Endothelial cell (in vitro differentiated cells): ENCODE results near the gene SLC20A1. TPM values are rescaled to one million over a fixed set of nuclear protein-coding genes. Genes with fewer than 3 reads are reported as not detected.

Experiments used
- DNase-seq: peaks from one replicate; pipeline ENCODE4 v3.0.0; 2021; ENCODE audit warnings: low spot score
- H3K27ac Mint-ChIP-seq: one replicate; pipeline ENCODE4 v1.8.0; 2021; ENCODE audit warnings: mixed read lengths, inconsistent platforms; ENCODE audit not compliant: unreplicated experiment
- H3K27me3 Mint-ChIP-seq: one replicate; pipeline ENCODE4 v1.8.0; 2021; ENCODE audit warnings: mild to moderate bottlenecking, moderate library complexity, mixed read lengths, inconsistent platforms; ENCODE audit not compliant: unreplicated experiment
- H3K36me3 Mint-ChIP-seq: one replicate; pipeline ENCODE4 v1.8.0; 2021; ENCODE audit warnings: mild to moderate bottlenecking, low read depth, mixed read lengths, inconsistent platforms; ENCODE audit not compliant: unreplicated experiment
- H3K4me1 Mint-ChIP-seq: one replicate; pipeline ENCODE4 v1.8.0; 2021; ENCODE audit warnings: mild to moderate bottlenecking, mixed read lengths, inconsistent platforms; ENCODE audit not compliant: unreplicated experiment
- H3K4me3 Mint-ChIP-seq: one replicate; pipeline ENCODE4 v1.8.0; 2021; ENCODE audit warnings: mild to moderate bottlenecking, mixed read lengths, inconsistent platforms; ENCODE audit not compliant: unreplicated experiment
- H3K9me3 Mint-ChIP-seq: one replicate; pipeline ENCODE4 v1.8.0; 2021; ENCODE audit warnings: mixed read lengths, inconsistent platforms; ENCODE audit not compliant: unreplicated experiment
- CTCF ChIP-seq: fragments of 200-600 bp; sonication (generic); IDR thresholded peaks from one replicate; pipeline ENCODE4 v1.5.0; 2021; ENCODE audit warnings: antibody characterized with exemption; ENCODE audit not compliant: unreplicated experiment
- total RNA-seq: library from RNA; stranded (reverse); fragmentation: NEBNext Ultra II Directional; extraction: Animal tissue kit (Norgen Biotek cat#: 25700); gene quantifications from one replicate; pipeline ENCODE4 v1.2.1, GENCODE V29; 2021; ENCODE audit not compliant: unreplicated experiment

Gene SLC20A1
- total RNA-seq, 1 donor from 2014 or later: 255 TPM

- H3K4me1 Mint-ChIP-seq: peaks cover 37% of the 10 kb centered on the region
- no peak for TF ChIP-seq CTCF
- no peaks in the 10 kb centered on the region for H3K9me3 Mint-ChIP-seq
- no peak overlapping the region for H3K4me3 Mint-ChIP-seq
- no peak overlapping the region for H3K27ac Mint-ChIP-seq
- peaks cover 5% of the 10 kb centered on the region for H3K27me3 Mint-ChIP-seq
- DNase-seq: no peak
- H3K36me3 Mint-ChIP-seq: no peaks in the 10 kb centered on the region
Observed at GRCh38 chr2:112625474-112626114, 20.1 kb upstream of the SLC20A1 start.

GRCh38 chr2:112626604-112627059 is 19.1 kb upstream of the SLC20A1 start:
- Mint-ChIP-seq H3K4me1 (peaks cover 47% of the 10 kb centered on the region), H3K4me3 (peak overlapping the region; percentile 25), H3K36me3 (no peaks in the 10 kb centered on the region), H3K27ac (no peak overlapping the region), H3K9me3 (no peaks in the 10 kb centered on the region), H3K27me3 (peaks cover 5% of the 10 kb centered on the region)
- DNase-seq: peak; percentile 65
- TF ChIP-seq CTCF: peak; percentile 55

GRCh38 chr2:112627060-112628040 is 18.4 kb upstream of the SLC20A1 start:
- peak; percentile 27 for DNase-seq
- peak overlapping the region; percentile 25 for H3K4me3 Mint-ChIP-seq
- peak overlapping the region; percentile 75 for H3K27ac Mint-ChIP-seq
- no peaks in the 10 kb centered on the region for H3K9me3 Mint-ChIP-seq
- H3K27me3 Mint-ChIP-seq: peaks cover 5% of the 10 kb centered on the region
- no peaks in the 10 kb centered on the region for H3K36me3 Mint-ChIP-seq
- peaks cover 52% of the 10 kb centered on the region for H3K4me1 Mint-ChIP-seq
- no peak for TF ChIP-seq CTCF

- H3K36me3 Mint-ChIP-seq: no peaks in the 10 kb centered on the region
Observed at GRCh38 chr2:112629224-112629623, 16.5 kb upstream of the SLC20A1 start.

More at GRCh38 chr2:112629224-112629623, 16.5 kb upstream of the SLC20A1 start:
- no peak for TF ChIP-seq CTCF
- Mint-ChIP-seq H3K27me3 (peaks cover 5% of the 10 kb centered on the region), H3K4me1 (peaks cover 54% of the 10 kb centered on the region), H3K27ac (no peak overlapping the region), H3K4me3 (no peak overlapping the region), H3K9me3 (no peaks in the 10 kb centered on the region)
- no peak for DNase-seq
